ENCODE results near the gene RSPH1. TPM values are rescaled to one million over a fixed set of nuclear protein-coding genes. Genes with fewer than 3 reads are reported as not detected.
A peak's percentile ranks its signal among the peaks of the same experiment; 100 is the strongest.

The RSPH1 gene
- total RNA-seq, 2 experiments from 2014 or later = 0.21 to 0.34 TPM

DNA sequence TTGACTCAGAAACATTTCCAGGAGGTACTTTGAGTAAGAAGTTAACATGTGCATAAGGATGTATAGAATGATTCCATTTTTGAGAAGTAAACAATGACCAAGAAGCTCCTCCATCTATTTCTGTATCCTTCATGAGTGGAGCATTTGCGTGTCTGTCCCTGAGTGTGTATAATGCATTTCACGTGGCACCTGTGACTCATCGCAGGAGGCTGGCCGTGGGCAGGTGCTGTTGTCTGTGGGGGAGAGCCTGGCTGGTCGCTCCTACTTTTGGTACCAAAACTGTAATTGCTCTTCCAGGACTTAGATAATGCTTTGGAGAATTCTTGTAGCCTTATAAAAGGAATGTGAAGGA, 34.1 kb upstream of the RSPH1 start:
- Mint-ChIP-seq H3K27me3 (no peaks in the 10 kb centered on the region), H3K36me3 (ENCODE audit: low read depth) (peaks cover 39% of the 10 kb centered on the region), H3K4me1 (peaks cover 60% of the 10 kb centered on the region), H3K4me3 (no peak overlapping the region), H3K27ac (no peak overlapping the region), H3K9me3 (ENCODE audit: low read depth) (no peaks in the 10 kb centered on the region)
- no peak for ATAC-seq
- ChIA-PET CTCF (no interaction called here), POLR2A (no interaction called here)
- peak; percentile 50 for DNase-seq
- intact Hi-C loops (cut with DNase I, micrococcal nuclease) = no loop called here

DNA sequence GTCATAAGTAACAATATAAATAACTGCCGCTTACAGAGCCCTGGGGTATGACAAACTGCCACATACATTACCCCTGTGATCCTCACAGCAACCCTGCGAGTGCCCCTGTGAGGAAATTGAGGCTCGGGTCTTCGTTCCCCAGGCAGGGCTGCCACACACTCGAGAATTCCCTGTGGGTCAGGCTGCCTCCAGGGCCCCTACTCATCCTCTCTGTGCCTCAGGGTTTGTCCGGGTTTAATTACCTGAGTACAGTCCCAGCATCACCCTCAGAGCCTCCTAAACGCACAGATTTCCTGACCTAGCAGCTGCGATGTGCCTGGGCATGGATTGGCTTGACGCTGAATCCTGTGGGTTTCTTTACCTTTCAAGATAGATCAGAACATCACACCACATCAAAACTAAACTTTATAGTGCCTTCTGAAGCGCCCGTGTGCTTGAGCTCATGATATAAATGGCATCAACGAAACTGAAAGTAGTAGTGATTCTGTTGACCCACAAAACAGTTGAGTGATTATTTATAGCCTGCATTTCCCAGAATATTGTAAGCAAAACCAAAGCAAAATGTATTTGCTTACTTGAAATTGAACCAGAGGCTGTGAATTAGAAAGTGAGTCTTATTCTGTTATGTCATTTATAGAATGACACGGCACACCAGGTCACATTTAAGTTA, 31.6 kb upstream of the RSPH1 start:
- peaks cover 60% of the 10 kb centered on the region for H3K4me1 Mint-ChIP-seq

DNA sequence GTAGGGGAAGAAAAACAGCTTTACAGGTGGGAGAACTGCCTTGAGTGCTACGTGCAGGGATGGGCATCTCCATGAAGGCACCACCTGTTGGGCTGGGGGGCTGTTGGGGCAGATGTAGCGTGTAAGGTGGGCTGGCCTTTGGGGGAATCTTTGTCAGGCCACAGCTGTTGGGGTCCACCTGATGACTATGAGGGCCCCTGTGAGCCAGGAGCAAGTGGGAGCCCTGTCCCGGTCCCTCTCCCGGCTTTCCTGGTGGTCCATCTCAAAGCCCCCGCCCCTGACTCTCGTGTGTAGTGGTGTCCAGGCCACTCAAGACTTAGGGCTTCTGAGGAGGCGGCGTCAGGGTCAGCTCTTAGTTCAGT, 31.1 kb upstream of the RSPH1 start:
- ChIA-PET CTCF (interaction anchor here (0.6 to 1.3 kb wide), 8 partner anchors 10 to 382 kb away, joined by 3 to 4 read pairs (median 3); no protein-coding TSS in a partner anchor), POLR2A (interaction anchor here (0.9 to 2.2 kb wide), 6 partner anchors 13 to 291 kb away, joined by 3 to 13 read pairs (median 5); partner anchors contain the start of genes SLC37A1 and UBASH3A)
- Mint-ChIP-seq H3K4me3 (peak overlapping the region; percentile 7), H3K9me3 (ENCODE audit: low read depth) (no peaks in the 10 kb centered on the region), H3K4me1 (peaks cover 60% of the 10 kb centered on the region), H3K27ac (peak overlapping the region; percentile 80), H3K27me3 (no peaks in the 10 kb centered on the region), H3K36me3 (ENCODE audit: low read depth) (peaks cover 46% of the 10 kb centered on the region)
- ATAC-seq (no peak), DNase-seq (no peak)
- intact Hi-C loops (cut with DNase I, micrococcal nuclease) = loop anchor here (1.0 to 10.0 kb wide), 12 partner anchors 13 to 524 kb away; partner anchors contain the start of gene RSPH1 (in 1 of the 2)

More for the DNA sequence above, 31.6 kb upstream of the RSPH1 start:
- DNase-seq (peak; percentile 78), ATAC-seq (peak; percentile 91)
- intact Hi-C loops (cut with DNase I, micrococcal nuclease) = loop anchor here (1.0 to 10.0 kb wide), 13 partner anchors 13 to 525 kb away; partner anchors contain the start of gene RSPH1 (in 1 of the 2)
- Mint-ChIP-seq H3K36me3 (ENCODE audit: low read depth) (peaks cover 45% of the 10 kb centered on the region), H3K4me3 (peak overlapping the region; percentile 47), H3K9me3 (ENCODE audit: low read depth) (no peaks in the 10 kb centered on the region), H3K27ac (peak overlapping the region; percentile 86), H3K27me3 (no peaks in the 10 kb centered on the region)
- POLR2A ChIA-PET = interaction anchor here (0.7 to 2.2 kb wide), 8 partner anchors 14 to 329 kb away, joined by 3 to 13 read pairs (median 4); partner anchors contain the start of genes SLC37A1 and UBASH3A
- CTCF ChIA-PET = interaction anchor here (0.7 to 1.6 kb wide), 12 partner anchors 9 to 522 kb away, joined by 3 to 4 read pairs (median 3); no protein-coding TSS in a partner anchor

DNA sequence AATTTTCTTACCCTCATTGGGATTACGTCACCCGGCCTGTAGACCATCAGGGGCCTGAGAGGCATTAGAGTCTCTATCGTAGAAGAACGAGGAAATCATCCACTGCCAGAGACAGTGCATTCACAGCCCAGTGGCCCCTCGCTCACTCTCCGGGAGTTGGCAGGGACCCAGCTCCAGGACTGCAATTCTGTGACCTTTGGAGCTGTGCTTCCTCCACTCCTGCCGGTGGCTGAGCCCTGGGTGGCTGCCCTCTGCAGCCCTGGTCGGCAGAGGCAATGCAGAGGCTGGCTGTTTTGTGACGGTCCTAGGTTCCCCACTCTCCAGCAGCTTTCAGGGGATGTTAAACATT, 30.3 kb upstream of the RSPH1 start:
- peaks cover 60% of the 10 kb centered on the region for H3K4me1 Mint-ChIP-seq
- no peaks in the 10 kb centered on the region for H3K9me3 Mint-ChIP-seq (ENCODE audit: low read depth)
- intact Hi-C loops (cut with DNase I, micrococcal nuclease) = loop anchor here (1.0 to 10.0 kb wide), 11 partner anchors 34 to 524 kb away; no protein-coding TSS in a partner anchor
- ChIA-PET CTCF (interaction anchor here (0.6 to 1.1 kb wide), 3 partner anchors 10 to 296 kb away, joined by 3 to 4 read pairs (median 3); no protein-coding TSS in a partner anchor), POLR2A (interaction anchor here (0.5 to 2.2 kb wide), 3 partner anchors 12 to 520 kb away, joined by 3 to 13 read pairs (median 6); partner anchors contain the start of genes SLC37A1 and UBASH3A)
- DNase-seq (no peak), ATAC-seq (no peak)
- no peaks in the 10 kb centered on the region for H3K27me3 Mint-ChIP-seq
- H3K36me3 Mint-ChIP-seq (ENCODE audit: low read depth) = peaks cover 49% of the 10 kb centered on the region
- no peak overlapping the region for H3K27ac Mint-ChIP-seq
- no peak overlapping the region for H3K4me3 Mint-ChIP-seq

DNA sequence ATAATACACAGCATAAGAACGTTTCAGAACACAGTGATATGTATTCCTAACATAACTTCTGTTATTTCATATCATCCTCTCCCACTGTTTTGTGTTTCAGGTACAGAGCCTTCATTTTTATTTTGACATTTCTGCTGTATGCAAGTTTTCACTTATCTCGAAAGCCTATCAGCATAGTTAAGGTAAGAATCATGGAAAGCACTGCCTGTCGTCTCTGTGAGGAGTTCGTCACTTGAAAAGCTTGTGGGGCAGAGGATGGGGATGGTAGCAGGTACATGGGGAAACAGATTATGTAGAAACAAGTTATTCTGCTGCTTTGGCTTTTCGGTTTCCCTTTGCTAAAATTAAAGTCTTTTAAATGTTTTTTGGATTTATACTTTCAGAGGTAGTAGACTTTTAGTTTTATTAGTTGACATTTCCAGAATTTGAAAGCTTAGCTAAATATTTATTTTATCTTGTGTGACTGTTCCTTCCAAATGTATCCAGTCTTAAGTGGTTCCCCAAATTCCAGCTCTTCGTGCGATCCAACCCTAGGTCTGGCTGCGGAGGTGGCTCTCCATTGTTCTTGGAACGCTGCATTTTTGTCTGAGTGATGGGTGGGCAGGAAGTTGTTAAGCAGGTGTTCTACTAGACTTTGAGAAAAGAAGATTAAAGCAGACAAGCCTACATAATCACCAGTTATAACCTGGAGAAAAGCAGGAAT, 29.8 kb upstream of the RSPH1 start:
- Mint-ChIP-seq H3K27ac (no peak overlapping the region), H3K4me3 (no peak overlapping the region), H3K9me3 (ENCODE audit: low read depth) (no peaks in the 10 kb centered on the region), H3K36me3 (ENCODE audit: low read depth) (peaks cover 49% of the 10 kb centered on the region), H3K4me1 (peaks cover 60% of the 10 kb centered on the region), H3K27me3 (no peaks in the 10 kb centered on the region)
- DNase-seq (no peak), ATAC-seq (no peak)
- intact Hi-C loops (cut with DNase I, micrococcal nuclease) = loop anchor here (1.0 to 10.0 kb wide), 11 partner anchors 34 to 523 kb away; no protein-coding TSS in a partner anchor
- ChIA-PET POLR2A (no interaction called here), CTCF (interaction anchor here (0.6 to 0.7 kb wide), 2 partner anchors 46 to 188 kb away, joined by 3 to 4 read pairs; no protein-coding TSS in a partner anchor)

DNA sequence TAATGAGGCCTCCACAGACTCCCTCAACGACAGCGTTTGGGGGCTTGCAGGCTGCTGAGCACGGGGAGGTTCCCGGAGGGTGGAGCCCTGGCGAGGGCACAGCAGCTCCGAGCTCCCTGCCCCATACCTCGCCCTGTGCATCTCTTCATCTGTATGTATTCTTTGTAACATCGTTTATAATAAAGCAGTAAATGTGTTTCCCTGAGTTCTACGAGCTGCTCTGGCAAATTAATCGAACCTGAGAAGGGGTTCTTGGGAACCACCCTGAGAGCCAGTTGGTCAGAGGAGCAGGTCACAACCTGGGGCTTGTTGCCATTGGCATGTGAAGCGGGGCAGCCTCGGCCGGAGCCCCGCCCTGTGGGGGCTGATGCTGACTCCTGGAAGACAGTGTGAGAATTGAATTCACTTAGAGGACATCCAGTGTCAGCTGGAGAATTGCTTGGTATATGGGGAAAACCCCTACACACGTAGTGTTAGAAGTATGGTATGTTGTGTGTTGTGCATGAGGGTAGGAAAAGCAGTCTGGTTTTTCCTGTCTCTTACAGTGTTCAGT, 29.1 kb upstream of the RSPH1 start:
- H3K9me3 Mint-ChIP-seq (ENCODE audit: low read depth) = no peaks in the 10 kb centered on the region
- CTCF ChIA-PET = interaction anchor here (0.7 kb wide), 1 partner anchor 187 kb away, joined by 3 read pairs; no protein-coding TSS in a partner anchor
- DNase-seq (no peak), ATAC-seq (no peak)
- H3K27ac Mint-ChIP-seq = peak overlapping the region; percentile 3
- H3K4me3 Mint-ChIP-seq = no peak overlapping the region
- intact Hi-C loops (cut with DNase I, micrococcal nuclease) = loop anchor here (5.0 to 10.0 kb wide), 6 partner anchors 33 to 380 kb away; no protein-coding TSS in a partner anchor
- peaks cover 50% of the 10 kb centered on the region for H3K36me3 Mint-ChIP-seq (ENCODE audit: low read depth)
- H3K27me3 Mint-ChIP-seq = no peaks in the 10 kb centered on the region
- H3K4me1 Mint-ChIP-seq = peaks cover 55% of the 10 kb centered on the region
- POLR2A ChIA-PET = no interaction called here

DNA sequence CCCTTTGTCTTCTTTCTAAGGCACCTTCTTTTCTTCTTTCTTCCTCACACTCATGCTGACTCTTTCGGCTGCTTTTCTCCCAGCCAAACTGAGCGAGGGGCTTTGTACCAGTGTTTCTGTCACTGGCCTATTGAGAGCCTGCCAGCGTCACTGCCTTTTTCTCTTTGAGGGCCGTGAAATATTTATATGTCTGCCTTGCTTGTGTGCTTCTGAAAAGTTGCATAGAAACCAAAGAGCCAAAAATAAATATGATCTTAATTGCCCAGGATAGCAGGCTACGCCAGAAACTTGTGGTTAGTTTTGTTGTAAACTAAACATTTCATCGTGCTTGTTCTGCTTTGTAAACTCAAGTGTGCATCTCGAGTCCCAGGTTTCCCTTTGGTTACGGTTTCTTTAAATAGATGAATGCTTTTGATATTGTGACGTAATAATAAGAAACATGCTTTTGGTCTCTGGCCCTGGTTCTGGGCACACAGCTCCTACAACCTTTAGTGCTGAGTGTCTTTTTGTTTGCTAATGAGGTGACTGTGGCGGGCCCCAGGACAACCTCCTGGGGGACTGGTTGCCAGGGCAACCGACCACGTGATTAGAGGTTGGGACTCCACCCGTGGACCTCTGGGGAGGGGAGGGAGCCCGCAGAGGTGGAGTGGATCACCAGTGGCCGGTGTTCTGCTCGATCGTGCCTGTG, 28.5 kb upstream of the RSPH1 start:
- H3K4me1 Mint-ChIP-seq = peaks cover 48% of the 10 kb centered on the region
- ChIA-PET CTCF (interaction anchor here (1.8 kb wide), 1 partner anchor 68 kb away, joined by 3 read pairs; no protein-coding TSS in a partner anchor), POLR2A (no interaction called here)
- no peak overlapping the region for H3K4me3 Mint-ChIP-seq
- H3K36me3 Mint-ChIP-seq (ENCODE audit: low read depth) = peaks cover 51% of the 10 kb centered on the region
- intact Hi-C loops (cut with DNase I, micrococcal nuclease) = loop anchor here (5.0 to 10.0 kb wide), 6 partner anchors 32 to 380 kb away; no protein-coding TSS in a partner anchor
- peak overlapping the region; percentile 58 for H3K27ac Mint-ChIP-seq
- ATAC-seq (no peak), DNase-seq (peak; percentile 56)
- H3K9me3 Mint-ChIP-seq (ENCODE audit: low read depth) = no peaks in the 10 kb centered on the region
- no peaks in the 10 kb centered on the region for H3K27me3 Mint-ChIP-seq

DNA sequence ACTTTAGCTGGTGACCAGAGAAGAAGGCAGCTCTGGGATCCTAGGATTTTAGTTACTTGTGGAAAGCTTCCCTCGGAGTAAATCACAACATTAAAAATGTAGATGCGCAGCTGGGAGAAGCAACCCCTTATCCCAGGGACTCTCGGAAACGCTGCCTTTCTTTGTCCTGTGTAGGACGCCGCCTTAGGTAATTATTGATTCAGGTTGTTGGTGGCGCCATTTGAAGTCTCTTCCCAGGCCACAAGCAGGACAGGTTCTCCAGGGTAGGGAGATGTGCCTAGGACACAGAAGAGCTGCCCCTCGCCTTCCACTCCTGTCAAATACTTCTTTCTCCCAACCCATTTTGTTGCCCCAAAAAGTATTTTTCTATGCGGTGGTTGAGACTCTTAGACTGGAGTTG, 27.9 kb upstream of the RSPH1 start:
- CTCF ChIA-PET = interaction anchor here (0.7 to 1.8 kb wide), 2 partner anchors 69 to 173 kb away, joined by 3 read pairs; no protein-coding TSS in a partner anchor
- Mint-ChIP-seq H3K27ac (no peak overlapping the region), H3K36me3 (ENCODE audit: low read depth) (peaks cover 54% of the 10 kb centered on the region), H3K9me3 (ENCODE audit: low read depth) (no peaks in the 10 kb centered on the region), H3K4me1 (peaks cover 44% of the 10 kb centered on the region), H3K4me3 (no peak overlapping the region), H3K27me3 (no peaks in the 10 kb centered on the region)
- intact Hi-C loops (cut with DNase I, micrococcal nuclease) = loop anchor here in 1 of 2 experiments (10.0 kb wide), 1 partner anchor 379 kb away; no protein-coding TSS in a partner anchor
- DNase-seq (no peak), ATAC-seq (no peak)
- POLR2A ChIA-PET = no interaction called here

DNA sequence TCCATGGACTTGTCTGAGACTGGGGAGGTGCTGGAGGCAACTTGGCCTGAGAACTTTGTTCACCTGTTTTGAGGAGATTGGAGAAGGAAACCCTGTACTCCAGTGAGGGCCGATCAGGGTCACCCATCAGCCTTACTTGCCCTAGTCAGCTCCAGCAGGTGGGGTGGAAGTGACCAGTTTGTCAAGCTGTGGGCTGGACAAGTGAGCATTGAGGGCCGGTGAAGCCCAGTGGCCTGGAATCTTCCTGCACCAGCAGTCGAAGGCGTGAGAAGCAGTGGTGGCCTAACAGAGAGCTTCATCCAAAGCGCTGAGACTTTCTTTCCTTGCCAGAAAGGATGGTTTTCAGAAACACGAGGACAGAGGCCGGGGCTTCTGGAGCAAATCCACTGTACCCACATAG, 27.2 kb upstream of the RSPH1 start:
- H3K27ac Mint-ChIP-seq = no peak overlapping the region
- no peak for ATAC-seq
- intact Hi-C loops (cut with DNase I, micrococcal nuclease) = loop anchor here in 1 of 2 experiments (10.0 kb wide), 1 partner anchor 378 kb away; no protein-coding TSS in a partner anchor

DNA sequence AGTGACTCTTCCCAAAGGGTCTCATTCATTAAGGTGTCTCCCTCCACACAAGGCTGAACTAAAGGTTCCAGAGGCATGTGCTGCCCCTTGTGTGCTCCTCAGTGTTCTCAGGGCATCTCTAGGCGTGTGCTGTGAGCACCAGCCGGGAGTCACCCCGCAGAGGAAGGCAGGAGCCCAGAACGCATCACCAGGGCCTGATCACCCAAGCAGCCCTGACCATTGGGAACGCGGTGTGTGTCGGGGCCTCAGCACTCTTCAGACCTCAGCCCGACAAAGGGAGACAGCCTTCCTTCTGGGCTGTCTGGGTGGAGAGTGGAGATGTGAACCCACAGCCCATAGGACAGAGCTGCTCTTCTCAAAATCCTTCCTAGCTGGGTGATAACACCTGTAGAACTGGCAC, 26.7 kb upstream of the RSPH1 start:
- Mint-ChIP-seq H3K36me3 (ENCODE audit: low read depth) (peaks cover 58% of the 10 kb centered on the region), H3K27me3 (no peaks in the 10 kb centered on the region), H3K9me3 (ENCODE audit: low read depth) (no peaks in the 10 kb centered on the region), H3K4me1 (peaks cover 38% of the 10 kb centered on the region), H3K27ac (no peak overlapping the region), H3K4me3 (no peak overlapping the region)
- POLR2A ChIA-PET = no interaction called here
- ATAC-seq = no peak
- intact Hi-C loops (cut with DNase I, micrococcal nuclease) = loop anchor here in 1 of 2 experiments (10.0 kb wide), 1 partner anchor 378 kb away; no protein-coding TSS in a partner anchor
- no peak for DNase-seq
- CTCF ChIA-PET = no interaction called here

More for the DNA sequence above, 27.2 kb upstream of the RSPH1 start:
- Mint-ChIP-seq H3K27me3 (no peaks in the 10 kb centered on the region), H3K4me1 (peaks cover 43% of the 10 kb centered on the region), H3K36me3 (ENCODE audit: low read depth) (peaks cover 58% of the 10 kb centered on the region), H3K4me3 (no peak overlapping the region), H3K9me3 (ENCODE audit: low read depth) (no peaks in the 10 kb centered on the region)
- DNase-seq = no peak
- POLR2A ChIA-PET = no interaction called here
- CTCF ChIA-PET = interaction anchor here (0.7 to 1.8 kb wide), 2 partner anchors 70 to 172 kb away, joined by 3 read pairs; no protein-coding TSS in a partner anchor

Measured in activated CD4-positive, alpha-beta T cell treated with anti-CD3 and anti-CD28 coated beads for 36 hours (primary cell).